ENCODE results near the gene F9. TPM values are rescaled to one million over a fixed set of nuclear protein-coding genes. Genes with fewer than 3 reads are reported as not detected.

Gene F9
- total and polyA plus RNA-seq, 11 donors, result not detected

GRCh38 chrX:139596068-139596467 is 65.5 kb downstream of the F9 start:
- no peaks in the 10 kb centered on the region for H3K27me3 ChIP-seq
- H3K4me1 ChIP-seq, result no peaks in the 10 kb centered on the region
- TF ChIP-seq CTCF (IDR thresholded peaks at IDR 0.05) (no peak), POLR2A (IDR thresholded peaks at IDR 0.05) (no peak)
- no peak overlapping the region for H3K27ac ChIP-seq
- ATAC-seq (no peak), DNase-seq (no peak)
- 31 to 41% (median 38%) methylated on average over 4 of the region's 4 CpGs for WGBS, 4 donors
- no peaks in the 10 kb centered on the region for H3K36me3 ChIP-seq
- no peak overlapping the region for H3K4me3 ChIP-seq
- peaks cover 0 to 8% (median 0%) of the 10 kb centered on the region in 12 donors for H3K9me3 ChIP-seq
- intact Hi-C loops (cut with DNase I), result no loop called here

- no peak for DNase-seq
- intact Hi-C loops (cut with DNase I), result no loop called here
- TF ChIP-seq CTCF (IDR thresholded peaks at IDR 0.05), result no peak
- TF ChIP-seq POLR2A (IDR thresholded peaks at IDR 0.05), result no peak
- Histone ChIP-seq H3K36me3 (no peaks in the 10 kb centered on the region), H3K4me1 (no peaks in the 10 kb centered on the region), H3K27ac (no peak overlapping the region), H3K9me3 (peaks cover 0 to 9% (median 0%) of the 10 kb centered on the region in 12 donors), H3K27me3 (no peaks in the 10 kb centered on the region), H3K4me3 (no peak overlapping the region)
- WGBS, 4 donors, result 59 to 86% (median 69%) methylated on average over 1 of the region's 1 CpG
- no peak for ATAC-seq
Observed at GRCh38 chrX:139600105-139600504, 69.6 kb downstream of the F9 start.

Other genes with a start within 250 kb of the F9 start
- under 1 TPM in 8 of 9 donors, not detected in 1; 0.09 to 0.96 (median 0.29) TPM for gene MCF2, start 177.4 kb downstream of the F9 start, total RNA-seq
- gene MCF2, start 177.4 kb downstream of the F9 start, polyA plus RNA-seq, result 1 to 10 TPM in 1 of 2 donors, under 1 TPM in 1; 0.03 to 1.1 TPM